Bronchial epithelial cell (primary cell): ENCODE measurements around the gene GPR158. TPM values are rescaled to one million over a fixed set of nuclear protein-coding genes. Genes with fewer than 3 reads are reported as not detected.
"Not testable (repeated sequence)": the region's sequence is repeated elsewhere in the genome, so short reads cannot be mapped to it uniquely, and the experiment has no call there.

Experiments
- DNase-seq: peaks from one replicate; pipeline ENCODE4 v3.0.0-alpha.2; 2010; ENCODE audit warnings: low read depth
- FAIRE-seq: peaks from 2 replicates; lab custom pipeline; 2011; peaks lifted over from hg19 to GRCh38; lab: Jason Lieb, UNC
- H3K27me3 ChIP-seq: 2 replicates; pipeline ENCODE4 v1.5.1; 2011; ENCODE audit warnings: low read length; ENCODE audit not compliant: control insufficient read depth, insufficient read depth
- H3K36me3 ChIP-seq: 2 replicates; pipeline ENCODE4 v1.5.1; 2011; ENCODE audit warnings: low read length; ENCODE audit not compliant: control insufficient read depth, insufficient read depth
- H3K4me3 ChIP-seq: 2 replicates; pipeline ENCODE4 v1.5.1; 2011; ENCODE audit warnings: mild to moderate bottlenecking, low read depth, low read length, control low read depth
- total RNA-seq: library from RNA; depleted of rRNA; stranded (reverse); fragments of >200 nt; gene quantifications from 2 replicates; pipeline ENCODE4 v1.2.1, GENCODE V29; 2014
- TF ChIP-seq, protein P1 (sequence below): IDR thresholded peaks from 2 replicates; pipeline ENCODE4 v1.5.1; 2011; ENCODE audit warnings: mild to moderate bottlenecking, moderate library complexity, low read length, control low read depth, inconsistent platforms; ENCODE audit not compliant: insufficient read depth, severe bottlenecking

The GPR158 gene
- total RNA-seq, 1 donor from 2014 or later, result under 0.01 TPM

DNA sequence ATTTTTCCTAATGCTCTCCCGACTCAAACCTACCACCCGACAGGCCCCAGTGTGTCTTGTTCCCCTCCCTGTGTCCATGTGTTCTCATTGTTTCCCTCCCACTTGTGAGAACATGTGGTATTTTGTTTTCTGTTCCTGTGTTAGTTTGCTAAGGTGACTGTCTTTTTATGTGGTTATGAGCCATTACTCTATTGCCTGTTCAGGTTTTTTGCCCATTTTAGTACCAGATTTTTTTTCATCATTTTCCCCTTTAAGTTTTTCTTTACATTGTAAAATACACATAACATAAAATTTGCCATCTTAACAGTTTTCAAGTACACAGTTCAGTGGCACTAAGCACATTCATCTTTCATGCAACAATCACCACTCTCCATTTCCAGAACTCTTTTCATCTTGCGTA, 133.5 kb downstream of the GPR158 start:
- DNase-seq, result no peak
- TF ChIP-seq, protein P1, sequence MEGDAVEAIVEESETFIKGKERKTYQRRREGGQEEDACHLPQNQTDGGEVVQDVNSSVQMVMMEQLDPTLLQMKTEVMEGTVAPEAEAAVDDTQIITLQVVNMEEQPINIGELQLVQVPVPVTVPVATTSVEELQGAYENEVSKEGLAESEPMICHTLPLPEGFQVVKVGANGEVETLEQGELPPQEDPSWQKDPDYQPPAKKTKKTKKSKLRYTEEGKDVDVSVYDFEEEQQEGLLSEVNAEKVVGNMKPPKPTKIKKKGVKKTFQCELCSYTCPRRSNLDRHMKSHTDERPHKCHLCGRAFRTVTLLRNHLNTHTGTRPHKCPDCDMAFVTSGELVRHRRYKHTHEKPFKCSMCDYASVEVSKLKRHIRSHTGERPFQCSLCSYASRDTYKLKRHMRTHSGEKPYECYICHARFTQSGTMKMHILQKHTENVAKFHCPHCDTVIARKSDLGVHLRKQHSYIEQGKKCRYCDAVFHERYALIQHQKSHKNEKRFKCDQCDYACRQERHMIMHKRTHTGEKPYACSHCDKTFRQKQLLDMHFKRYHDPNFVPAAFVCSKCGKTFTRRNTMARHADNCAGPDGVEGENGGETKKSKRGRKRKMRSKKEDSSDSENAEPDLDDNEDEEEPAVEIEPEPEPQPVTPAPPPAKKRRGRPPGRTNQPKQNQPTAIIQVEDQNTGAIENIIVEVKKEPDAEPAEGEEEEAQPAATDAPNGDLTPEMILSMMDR, result no peak
- Histone ChIP-seq H3K27me3 (no peaks in the 10 kb centered on the region), H3K36me3 (no peaks in the 10 kb centered on the region), H3K4me3 (no peak overlapping the region)
- FAIRE-seq, result no peak

DNA sequence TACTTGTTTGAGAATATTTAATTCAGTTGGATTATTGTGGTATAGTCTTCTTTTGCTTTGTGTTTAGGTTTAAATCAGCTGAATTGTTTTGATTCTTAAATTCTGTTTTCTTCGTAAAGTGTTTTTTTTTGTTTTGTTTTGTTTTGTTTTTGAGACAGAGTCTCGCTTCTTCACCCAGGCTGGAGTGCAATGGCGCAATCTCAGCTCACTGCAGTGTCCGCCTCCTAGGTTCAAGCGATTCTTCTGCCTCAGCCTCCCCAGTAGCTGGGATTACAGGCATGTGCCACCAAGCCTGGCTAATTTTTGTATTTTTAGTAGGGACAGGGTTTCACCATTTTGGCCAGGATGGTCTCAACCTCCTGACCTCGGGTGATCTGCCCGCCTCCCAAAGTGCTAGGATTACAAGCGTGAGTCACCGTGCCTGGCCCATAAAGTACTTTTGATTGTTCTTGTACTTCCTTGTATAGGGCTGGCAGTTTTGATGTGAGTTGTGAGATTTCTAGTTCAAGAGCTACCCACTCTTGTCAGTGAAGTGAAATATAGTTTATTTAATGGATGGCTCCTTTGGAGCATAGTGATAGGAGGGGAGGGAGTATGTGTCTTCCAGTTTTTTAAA, 142.9 kb downstream of the GPR158 start:
- not testable (repeated sequence) for DNase-seq, H3K36me3 ChIP-seq, H3K27me3 ChIP-seq, H3K4me3 ChIP-seq, FAIRE-seq

DNA sequence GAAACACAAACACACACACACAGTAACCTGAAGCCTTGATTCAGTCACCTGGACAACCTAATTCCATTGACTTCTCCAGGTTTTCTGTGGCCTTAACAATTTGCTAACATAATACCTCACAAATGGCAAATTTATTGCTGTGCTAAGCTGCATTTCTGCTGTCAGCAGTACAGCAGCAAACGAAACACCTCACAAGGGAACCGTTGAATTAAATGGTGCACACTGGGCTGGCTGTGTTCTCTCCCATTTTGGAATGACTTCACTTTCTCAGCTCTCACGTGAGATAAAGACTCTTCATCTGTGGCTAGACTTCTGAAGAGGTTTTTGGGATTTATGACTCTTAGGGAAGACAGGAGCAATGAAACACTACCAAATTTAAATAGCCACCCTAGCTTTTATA, 152.5 kb downstream of the GPR158 start:
- Histone ChIP-seq H3K27me3 (no peaks in the 10 kb centered on the region), H3K4me3 (no peak overlapping the region), H3K36me3 (no peaks in the 10 kb centered on the region)
- TF ChIP-seq, protein P1, result no peak
- DNase-seq (no peak), FAIRE-seq (no peak)

DNA sequence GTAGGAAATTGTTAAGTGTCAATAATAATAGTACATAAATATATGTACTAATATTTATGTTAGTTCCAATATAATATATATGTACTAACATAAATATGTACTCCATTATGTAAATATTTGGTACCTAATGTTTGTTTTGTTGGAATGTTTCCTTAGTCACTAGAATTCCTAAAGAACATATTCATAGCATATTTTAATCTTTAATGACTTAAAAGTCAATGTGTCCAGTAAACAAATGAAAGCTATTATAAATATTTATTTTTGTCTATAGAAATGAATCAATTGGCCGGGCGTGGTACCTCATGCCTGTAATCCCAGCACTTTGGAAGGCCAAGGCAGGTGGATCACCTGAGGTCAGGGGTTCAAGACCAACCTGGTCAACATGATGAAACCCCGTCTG, 153.6 kb downstream of the GPR158 start:
- TF ChIP-seq, protein P1, result no peak
- Histone ChIP-seq H3K27me3 (no peaks in the 10 kb centered on the region), H3K36me3 (no peaks in the 10 kb centered on the region), H3K4me3 (no peak overlapping the region)
- DNase-seq (no peak), FAIRE-seq (no peak)

DNA sequence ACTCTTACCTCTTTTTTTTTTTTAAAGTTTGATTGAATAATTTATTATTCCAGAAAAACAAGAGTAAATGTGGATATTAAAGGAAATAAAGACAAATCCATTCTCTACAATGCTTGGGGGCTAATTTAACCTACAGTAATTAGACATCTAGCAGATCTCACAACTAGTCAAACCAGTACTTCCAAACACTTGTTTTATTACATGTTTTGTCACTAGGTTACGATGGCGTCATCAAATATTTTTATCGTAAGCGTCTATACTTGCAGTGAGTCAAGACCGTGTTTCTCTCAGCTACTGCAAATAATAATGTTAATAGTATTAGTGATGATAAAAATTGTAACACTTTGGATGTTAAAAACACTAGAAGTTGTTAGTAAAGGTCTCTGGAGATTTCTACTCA, 154.8 kb downstream of the GPR158 start:
- H3K4me3 ChIP-seq, DNase-seq, H3K36me3 ChIP-seq, H3K27me3 ChIP-seq, FAIRE-seq: not testable (repeated sequence)

DNA sequence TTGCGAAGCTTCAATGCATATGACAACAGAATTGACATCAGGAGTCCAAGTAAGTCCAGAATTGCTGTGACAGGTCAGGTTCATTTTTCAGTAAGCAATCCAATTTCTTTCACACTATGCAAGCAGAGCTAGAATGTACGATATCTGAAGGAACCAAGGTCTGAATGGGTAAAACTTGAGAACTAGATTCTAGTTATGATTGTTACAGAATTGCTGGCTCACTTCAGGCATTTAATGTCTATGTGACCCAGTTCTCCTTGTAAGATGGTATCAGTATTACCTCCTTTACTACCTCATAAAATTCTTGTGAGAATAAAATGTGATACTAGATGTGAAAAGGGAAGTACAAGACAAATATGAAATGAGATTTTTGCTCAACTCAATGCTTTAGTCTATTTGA, 159.6 kb downstream of the GPR158 start:
- no peaks in the 10 kb centered on the region for H3K36me3 ChIP-seq
- FAIRE-seq (no peak), DNase-seq (no peak)
- H3K4me3 ChIP-seq, result no peak overlapping the region
- no peaks in the 10 kb centered on the region for H3K27me3 ChIP-seq
- TF ChIP-seq, protein P1, result no peak

DNA sequence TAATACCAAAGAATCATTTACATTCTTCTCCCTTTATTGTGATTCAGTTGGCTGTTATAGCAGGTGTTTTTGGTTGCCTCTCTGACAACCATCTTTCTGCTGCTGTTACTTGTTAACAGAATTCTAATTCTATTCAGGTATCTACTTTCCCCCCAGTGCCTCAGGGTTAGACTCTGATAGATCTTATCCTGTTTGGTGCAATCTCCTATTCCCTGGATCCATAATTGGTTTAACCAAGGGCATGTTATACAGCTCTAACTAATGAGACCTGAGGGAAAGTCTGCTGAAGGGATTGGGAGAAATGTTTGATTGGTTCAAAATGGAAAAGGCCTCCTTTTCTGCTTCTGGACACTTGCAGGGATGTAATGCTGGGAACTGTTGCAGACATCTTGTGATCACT, 161.5 kb downstream of the GPR158 start:
- Histone ChIP-seq H3K4me3 (no peak overlapping the region), H3K27me3 (no peaks in the 10 kb centered on the region), H3K36me3 (no peaks in the 10 kb centered on the region)
- TF ChIP-seq, protein P1, result no peak
- DNase-seq, result no peak
- no peak for FAIRE-seq
